Epidermal melanocyte (primary cell): ENCODE data around the gene SLC12A7.

Experiments used
- DNase-seq: peaks from one replicate; pipeline ENCODE4 v3.0.0; 2011; ENCODE audit warnings: low spot score; ENCODE audit not compliant: insufficient read length

SLC12A7 gene

DNA sequence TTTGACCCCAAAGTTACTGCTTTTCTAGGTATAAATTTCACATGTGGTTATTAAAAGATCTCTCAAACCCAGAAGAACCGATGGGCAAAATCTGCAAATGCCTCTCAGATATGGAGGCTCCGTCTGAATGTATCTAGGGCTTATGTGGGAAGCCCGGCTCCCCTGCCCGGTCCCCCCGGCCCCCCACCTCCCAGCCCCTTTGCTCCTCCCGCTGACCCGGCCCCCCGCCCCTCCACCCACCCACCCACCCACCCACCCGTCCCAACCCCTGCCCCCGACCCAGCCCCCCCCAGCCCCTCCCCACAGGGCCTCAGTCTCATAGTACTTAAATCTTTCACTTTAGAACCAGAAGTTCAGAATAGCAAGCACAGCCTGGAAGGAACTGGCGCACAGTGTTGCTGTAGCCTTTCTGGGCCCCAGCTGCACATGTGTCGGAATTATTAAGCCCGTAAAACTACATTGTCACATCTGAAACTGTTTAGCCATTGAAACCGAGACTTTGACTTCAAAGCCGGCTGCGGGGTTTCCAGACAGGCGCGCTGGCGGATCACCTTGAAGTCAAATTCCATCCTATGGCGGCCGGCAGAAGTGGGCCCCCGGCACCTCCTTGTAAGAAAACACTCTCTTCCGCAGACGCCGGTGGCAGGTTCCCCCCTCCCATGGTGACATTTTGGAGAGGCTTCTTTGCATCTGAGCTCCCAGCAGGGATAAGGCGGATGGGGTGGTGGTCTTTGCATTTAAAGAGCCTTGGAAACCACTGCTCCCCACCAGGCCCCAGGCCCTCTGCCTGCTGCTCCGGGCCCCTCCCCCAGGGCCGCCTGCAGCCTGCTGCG is 90.5 kb downstream of the SLC12A7 start:
- no peak for DNase-seq

DNA sequence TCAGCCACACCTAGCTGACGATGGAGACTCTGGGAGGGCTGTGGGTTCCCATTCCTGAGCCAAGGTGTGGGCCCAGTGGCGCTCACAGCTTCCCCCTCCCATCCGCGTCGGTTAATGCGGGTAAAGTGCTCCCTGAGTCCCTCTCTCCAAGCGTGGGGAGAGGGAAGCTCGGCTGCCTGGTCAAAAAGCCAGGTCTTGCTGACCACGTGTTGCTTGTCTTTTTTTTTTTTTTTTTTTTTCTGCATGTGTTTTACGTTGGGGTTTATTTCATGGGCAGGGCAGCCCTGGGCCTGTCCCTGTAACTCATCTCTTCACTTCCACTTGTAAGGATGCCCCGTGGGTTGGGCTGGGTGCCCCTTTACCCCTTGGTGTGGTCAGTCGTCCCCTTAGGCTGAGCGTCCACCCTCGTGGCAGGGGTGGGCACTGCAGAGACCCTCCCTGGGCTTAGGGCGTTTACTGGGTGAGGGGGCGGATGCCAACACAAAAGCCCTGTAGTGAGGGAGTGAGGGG is 91.4 kb downstream of the SLC12A7 start:
- DNase-seq: no peak

DNA sequence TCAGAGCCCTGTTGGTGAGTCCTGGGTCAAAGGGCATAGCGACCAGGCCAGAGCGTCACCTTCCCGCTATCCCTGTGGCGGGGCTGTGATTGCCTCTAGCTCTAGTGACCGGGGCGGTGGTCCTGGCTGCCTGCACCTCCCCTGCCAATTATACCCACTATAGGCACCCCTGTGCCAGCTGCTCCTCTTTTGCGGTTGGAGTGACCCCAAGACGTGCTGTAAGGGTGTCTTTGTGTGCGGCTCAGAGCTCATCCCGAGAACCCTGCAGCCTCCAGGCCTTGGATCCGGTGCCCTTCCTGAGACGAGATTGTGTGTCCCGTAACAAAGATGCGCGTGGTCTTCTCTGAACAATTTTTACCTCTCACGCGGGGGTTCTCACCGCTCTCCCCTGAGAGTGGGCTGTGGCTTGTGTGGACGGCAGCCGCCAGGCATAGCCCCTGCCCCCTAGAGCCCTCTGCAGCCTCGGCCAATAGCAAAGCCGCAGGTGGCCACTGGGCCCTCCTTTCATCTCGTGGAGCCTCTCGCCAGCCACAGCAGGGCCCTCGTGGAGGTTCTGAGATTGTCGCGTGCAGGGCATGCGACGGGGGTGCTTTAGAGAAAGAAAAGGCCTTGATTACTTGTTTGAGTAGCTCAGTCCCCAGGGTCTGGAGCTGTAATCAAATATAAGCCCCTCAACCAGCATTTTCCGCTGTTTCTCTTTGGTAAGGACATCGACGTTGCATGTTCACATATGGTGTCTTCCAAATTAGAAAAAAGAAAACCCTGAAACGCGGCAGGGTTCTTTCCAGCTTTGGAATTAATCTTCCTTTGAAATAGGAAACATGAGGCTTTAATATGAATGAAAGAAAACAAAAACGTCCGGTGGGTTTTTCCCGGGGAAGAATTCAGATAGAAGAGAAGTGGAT is 92.6 kb downstream of the SLC12A7 start:
- no peak for DNase-seq

DNA sequence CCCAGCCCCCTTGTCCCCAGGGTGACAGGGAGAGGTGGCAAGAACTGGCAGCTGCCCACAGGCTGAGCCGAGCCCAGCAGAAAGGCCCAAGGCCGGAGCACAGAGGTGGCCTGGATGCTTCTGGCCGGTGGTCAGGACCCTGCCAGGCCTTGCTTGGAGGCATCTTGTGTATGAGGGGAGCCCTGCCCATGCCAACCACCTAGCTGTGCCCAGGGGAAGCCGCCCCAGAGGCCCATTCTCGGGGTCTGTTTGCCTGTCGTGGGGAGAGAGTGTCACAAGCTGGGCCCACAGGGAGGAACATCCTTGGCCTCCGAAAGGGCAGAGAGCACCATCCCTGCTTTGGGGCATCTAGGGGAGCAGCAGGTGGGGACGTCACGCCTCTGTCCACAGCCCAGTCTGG is 93.3 kb downstream of the SLC12A7 start:
- no peak for DNase-seq

DNA sequence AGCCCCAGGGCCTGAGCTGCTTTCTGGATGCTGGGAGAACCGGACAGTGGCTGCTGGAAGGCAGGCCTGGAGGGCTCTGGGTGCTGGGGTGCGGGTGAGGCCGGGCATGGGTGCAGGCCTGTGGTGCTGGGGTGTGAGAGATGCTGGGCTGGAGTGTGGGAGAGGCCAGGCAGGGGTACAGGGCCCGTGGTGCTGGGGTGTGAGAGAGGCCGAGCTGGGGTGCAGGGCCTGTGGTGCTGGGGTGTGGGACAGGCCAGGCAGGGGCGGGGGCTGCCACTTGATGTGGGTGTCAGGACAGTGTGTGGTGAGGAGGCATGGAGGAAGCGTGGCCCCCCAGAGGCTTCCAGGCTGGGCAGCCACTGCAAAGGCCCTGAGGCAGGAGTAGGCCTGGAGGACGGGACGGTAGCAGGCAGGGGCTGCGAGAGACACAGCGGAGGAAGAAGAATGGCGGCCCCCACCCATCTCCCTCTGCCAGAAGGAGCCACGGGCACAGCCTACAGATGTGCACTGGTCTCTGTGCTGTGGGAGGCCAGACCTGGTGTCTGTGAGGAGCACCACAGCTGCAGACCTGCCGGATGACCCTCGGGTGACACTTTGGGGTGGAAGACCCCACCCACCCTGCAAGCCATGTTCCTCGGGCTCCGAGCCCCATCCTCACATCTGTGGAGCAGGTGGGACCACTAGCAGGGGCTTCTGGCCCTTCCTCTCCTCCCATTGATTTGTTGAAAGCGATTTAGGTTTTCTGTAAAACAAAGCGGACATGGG is 94.0 kb downstream of the SLC12A7 start:
- no peak for DNase-seq

DNA sequence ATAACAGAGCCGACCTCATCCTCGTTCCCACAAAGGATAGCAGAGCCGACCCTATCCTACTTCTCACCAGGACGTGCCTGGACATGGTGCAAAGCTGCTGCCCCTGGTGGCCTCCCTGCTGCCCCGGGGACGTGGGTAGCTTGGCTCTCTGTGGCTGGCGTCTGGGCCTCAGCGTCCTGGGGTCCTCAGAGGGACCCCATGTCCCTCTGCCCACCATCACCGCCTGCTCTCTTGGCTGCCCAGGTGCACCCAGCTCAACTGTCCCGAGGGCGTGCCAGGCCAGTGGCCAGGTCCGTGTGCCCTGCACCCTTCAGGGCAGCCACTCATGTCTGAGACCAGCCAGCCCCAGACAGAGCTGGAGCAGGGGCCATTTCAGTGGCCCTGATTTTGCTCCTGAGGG is 94.8 kb downstream of the SLC12A7 start:
- no peak for DNase-seq

DNA sequence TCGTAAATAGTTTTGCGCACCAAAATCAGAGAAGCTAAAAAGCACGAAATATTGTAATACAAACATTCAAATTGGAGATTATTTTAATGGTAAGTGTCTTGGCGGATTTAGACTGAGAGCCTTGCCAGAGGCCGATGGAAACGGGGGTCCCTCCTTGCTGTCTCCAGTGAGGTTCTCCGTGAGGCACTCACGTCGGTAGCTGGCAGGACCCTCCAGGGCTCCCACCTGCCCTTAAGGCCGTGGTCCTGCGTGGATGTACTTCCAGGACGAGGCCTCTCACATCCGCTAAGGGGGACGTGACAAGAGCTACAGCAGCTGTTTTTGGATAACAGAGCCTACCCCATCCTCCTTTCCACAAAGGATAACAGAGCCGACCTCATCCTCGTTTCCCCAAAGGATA is 95.4 kb downstream of the SLC12A7 start:
- no peak for DNase-seq

DNA sequence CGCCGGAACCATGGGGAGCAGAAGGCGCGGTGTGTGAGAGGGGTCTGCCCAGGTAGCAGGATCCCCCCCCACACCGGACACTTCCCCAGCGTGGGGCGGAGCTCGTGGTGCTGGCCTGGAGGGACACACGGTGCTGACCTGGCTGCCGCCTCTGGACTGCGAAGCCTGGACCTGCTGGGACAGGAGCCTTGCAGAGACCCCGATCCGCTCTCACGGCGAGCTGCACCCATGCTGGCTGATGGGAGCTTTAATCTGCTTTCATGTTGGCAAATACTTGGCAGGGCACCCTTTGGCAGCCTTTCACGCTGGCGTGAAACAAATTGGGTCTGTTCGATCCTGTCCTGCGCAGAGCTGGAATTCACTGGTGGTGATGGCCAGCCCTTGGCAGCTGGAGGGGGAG is 95.8 kb downstream of the SLC12A7 start:
- no peak for DNase-seq

DNA sequence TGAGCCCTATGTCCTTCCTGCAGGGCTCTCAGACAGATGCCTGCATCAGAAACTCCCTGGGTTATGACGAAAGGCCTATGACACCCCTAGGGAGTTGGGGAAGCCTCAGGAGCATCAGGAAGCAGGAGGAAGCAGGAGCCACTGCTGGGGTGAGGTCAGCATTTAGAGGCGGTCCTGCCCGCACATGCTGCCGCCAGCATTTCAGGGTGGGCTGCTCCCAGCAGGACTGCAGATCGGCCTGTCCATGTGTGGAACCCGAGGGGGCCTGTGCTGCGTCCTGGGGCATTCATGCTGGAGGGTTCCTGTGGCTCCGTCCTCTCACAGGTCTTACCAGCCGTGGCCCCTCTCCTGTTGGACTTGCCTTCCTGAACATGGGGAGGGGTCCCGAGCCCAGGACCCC is 96.4 kb downstream of the SLC12A7 start:
- no peak for DNase-seq

DNA sequence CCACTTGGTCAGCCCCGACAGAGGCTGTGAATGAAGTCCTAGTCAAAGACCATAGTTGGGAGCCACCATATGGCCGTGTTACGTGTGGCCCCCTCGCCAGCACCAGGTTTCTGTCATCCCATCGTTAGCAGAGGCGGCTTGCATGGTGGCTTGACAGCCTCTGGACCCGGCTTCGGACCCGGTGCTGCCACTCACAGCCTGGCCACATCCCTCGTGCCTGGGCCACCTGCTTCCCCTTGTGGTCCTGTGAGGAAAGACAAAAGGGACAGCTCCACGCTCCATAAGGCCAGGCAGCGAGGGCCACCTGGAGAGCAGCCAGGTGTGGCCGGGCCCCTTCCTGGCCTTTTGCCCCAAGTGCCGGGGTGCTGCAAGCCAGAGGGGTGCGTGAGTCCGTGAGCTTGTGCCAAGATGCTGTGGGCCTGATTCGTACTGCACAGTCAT is 97.1 kb downstream of the SLC12A7 start:
- no peak for DNase-seq

DNA sequence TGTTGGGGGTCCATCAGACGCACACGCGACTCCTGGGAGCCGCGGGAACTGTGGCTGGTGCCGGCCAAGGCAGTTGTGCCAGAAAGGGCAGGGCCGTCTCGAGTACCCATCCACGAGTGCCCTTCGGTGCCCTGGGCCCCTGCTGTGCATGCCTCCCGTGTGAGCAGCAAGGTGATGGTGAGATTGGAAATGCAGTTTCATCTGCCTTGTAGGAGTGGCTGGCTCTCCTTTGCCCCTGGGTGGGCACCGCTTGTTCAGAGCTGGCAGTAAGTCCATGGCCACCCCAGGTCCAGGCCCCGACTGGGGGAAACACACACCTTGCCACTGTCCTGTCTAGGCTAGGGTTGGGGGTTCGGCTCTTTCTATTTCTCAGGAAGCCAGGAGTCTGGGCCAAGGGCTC is 97.5 kb downstream of the SLC12A7 start:
- no peak for DNase-seq

DNA sequence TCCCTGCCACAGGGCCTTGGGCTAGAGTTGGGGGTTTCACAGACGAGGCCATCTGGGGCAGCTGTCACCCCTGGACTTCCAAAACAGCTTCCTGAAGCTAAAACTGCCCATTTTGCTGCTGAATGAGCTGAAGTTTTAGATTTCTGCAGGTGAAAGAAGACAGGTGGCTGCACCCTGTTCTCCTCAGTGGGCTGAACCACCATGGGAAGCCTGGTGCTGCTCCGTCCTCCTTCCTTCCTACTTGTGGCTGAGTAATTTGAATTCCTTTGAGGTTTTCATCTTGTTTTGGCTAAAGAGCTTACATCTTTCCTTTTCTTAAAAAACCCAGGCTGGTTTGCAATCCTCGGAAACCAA is 97.9 kb downstream of the SLC12A7 start:
- DNase-seq: no peak

DNA sequence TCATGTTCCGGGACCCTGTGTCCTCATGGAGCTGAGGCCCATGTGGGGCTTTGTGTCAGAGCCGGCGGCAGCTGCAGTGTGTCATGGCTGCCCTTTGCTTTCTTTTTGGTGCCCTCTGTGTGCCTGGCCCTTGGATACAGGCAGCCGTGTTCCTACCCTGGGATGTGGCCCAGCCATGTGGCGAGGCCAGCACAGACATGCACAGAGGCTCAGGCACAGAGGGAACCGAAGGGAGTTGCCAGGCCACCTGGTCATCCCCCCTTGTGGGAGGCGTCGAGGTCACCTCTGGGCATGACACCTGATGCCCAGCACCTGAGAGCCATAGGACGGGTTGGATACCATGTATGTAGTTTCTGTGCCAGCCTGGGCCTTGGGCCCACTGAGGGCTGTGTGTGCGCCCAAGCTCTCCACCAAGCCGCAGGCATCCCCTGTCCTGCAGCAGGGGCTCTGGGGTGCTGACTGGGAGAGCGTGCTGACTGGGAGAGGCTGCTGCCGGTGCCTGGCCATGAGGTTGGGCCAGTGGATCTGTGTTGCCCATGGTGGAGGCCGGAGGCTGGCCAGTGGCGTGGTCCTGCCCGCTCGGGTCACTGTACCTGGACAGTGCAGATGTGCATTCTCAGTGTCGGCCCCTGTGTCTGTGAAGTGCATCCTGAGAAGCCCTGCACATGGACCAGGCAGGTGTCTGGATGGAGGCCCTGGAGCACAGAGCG is 98.5 kb downstream of the SLC12A7 start:
- DNase-seq: no peak

DNA sequence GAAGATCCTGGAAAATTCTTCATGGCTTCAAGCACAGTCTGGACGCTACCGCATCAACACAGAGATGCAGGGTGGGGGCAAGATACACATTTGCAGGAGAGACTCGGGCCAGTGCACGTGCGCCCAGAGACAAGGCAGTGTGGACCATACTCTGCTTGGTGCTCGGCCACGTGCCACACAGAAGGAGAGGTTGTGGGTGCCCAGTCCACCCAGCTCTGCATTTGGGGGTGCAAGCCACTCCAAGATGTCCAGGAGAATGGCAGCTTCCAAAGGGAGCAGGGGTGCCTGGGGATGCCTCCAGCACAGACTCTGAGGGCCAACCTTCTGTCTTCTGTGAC is 99.0 kb downstream of the SLC12A7 start:
- DNase-seq: no peak

DNA sequence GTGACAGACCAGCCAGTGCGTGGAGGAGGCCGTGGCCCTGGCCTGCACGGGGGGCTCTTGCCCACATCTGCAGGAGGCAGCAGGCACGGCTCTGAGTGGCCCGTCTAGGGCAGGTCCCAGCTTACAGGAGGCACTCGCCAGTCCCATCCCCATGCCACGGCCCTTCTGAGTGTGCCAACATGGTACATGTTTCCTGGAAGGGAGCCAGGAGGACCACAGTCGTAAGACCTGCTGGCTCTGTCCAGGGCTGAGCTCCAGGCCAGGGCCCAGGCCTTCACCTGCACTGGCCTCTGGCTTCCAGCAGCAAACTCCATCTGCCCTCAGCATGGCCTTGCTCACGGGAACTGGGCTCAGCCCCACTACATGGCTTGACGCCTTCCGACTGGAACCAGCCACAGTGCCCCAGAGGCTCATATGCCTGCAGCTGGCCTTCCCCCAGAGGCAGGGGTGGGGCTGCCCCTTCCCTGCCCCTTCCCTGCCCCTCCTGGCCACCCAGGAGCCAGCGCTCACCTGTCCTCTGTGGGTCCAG is 99.5 kb downstream of the SLC12A7 start:
- no peak for DNase-seq

DNA sequence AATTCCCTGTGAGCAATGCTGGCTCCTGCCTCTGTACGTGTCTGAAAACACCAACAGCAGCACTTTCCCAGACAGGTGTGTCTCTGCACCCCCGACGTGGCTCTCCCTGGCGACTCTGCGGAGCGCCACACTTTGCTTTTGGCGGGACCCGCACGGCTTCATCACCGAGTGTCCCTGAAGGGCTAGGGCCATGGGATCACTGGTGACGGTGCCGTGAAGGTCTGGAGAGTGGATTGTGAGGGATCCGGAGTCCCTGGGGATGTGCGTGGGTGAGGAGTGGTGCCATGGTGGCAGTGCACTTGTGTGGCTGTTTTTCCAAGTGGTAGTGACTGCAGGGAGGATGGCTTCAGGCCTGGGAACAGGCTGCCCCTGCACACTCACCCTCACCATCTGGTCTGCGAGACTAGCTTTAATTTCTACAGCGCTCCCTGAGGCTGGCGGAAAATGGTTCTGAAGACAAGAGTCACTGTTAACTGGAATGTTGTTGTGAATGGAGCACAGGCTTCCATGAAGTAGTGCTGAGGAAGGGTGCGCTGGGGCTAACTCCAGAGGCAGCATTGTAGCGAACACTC is 100.0 kb downstream of the SLC12A7 start:
- no peak for DNase-seq

DNA sequence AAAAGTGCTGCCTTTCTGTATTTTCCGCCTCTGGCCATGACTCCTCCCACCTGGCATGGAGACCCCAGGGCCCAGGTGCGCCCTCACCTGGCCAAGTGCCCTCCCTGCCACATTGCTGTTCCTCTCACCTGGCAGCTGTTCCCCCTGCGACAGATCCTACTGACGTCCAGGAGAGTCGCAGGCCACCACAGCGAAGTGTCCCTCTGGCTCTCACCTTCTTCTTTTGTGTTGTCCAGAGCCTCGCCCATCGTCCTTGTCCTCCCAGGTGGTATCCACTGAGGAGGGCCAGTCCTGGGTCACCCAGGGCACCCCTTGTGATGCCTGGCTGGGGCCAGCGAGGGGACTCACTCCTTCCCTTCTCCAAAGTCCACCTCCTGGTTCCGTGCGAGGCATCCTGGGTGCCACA is 100.6 kb downstream of the SLC12A7 start:
- DNase-seq: no peak

DNA sequence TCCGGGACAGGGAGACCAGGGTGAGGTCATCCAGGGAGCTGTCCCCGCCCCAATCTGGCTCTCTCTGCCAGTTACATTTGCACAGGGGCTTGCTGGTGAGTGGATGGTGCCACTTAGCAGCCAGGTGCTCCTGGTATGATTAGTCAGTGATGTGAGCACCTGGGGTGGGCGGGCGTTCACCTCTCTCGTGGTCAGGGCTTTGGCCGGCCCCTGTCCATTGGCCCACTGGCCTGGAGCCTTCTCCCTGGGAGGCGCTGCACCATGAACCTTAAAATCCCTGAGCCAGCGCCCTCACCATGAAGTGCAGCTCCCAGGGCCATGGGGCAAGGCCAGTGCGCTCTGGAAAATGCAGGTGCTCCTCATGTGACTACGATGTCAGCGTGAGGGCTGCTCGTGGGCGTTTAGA is 101.2 kb downstream of the SLC12A7 start:
- DNase-seq: no peak

DNA sequence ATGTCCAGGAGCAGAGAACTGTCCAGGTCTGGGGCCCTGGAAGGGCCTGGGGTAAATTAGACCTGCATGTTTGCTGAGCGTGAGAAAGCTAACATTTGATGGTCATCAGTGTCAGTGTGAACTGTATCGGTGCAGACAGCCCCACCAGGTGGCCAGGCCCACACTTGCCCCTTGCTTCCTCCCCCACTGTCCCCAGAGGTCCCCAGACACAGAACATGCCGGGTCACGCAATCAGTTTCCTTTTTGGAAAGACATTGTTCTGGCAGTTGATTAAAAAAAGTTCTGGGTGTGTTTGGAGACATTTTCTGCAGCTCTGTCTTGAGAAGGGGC is 101.7 kb downstream of the SLC12A7 start:
- no peak for DNase-seq

DNA sequence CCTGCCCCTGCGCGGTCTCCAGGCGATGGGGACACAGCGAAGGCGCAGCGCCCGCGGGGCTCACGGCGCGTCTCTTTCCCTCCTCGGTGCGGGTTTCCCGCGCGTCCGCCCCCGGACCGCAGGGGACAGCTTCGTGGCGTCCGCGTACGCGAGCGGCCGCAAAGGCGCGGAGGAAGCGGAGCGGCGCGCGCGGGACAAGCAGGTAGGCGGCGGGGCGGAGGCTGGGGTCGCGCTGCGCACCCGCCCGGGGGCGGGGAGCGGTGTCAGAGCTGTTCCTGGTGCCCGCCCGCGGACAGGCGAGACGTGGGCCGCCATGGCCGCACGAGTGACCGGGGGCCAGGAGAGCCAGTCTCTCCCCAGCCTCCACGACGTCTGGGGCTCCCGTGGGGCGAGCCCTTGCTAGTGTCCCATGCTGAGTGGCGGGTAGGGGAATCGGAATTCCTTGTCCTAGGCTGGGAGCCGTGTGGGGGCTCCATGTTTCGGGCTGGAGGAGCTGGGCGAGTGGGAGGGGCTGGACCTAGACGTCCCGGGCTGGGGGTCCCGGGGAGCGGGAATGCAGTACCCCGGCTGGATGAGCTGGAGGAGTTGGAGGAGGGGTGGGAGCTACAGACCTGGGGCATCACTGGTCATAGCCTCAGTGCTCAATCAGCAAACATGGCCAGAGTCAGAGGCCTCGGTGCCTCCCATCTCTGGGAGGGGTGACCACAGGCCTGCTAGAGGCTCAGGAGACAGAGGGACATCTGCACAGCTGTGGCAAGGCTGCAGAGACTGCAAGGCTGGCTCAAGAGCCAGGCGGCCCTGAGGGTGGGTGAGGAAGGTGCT is 102.3 kb downstream of the SLC12A7 start:
- no peak for DNase-seq
